Neural cell (in vitro differentiated cells): ENCODE data around the gene SLX4. TPM values are rescaled to one million over a fixed set of nuclear protein-coding genes. Genes with fewer than 3 reads are reported as not detected.

ENCODE experiments used
- H2AFZ ChIP-seq: fragments of 200-600, 300-800 bp; sonication (generic), shearing (Covaris generic); 2 replicates; pipeline ENCODE4 v1.6.0; 2014; ENCODE audit warnings: low read depth, mild to moderate bottlenecking, antibody characterized with exemption, low read length, moderate library complexity
- H3F3A ChIP-seq: fragments of 200-600 bp; shearing (Covaris generic); 2 replicates; pipeline ENCODE4 v1.6.1; 2016; ENCODE audit warnings: mild to moderate bottlenecking, moderate library complexity, mixed read lengths, antibody characterized with exemption, low read length; ENCODE audit not compliant: insufficient read depth, poor library complexity, severe bottlenecking
- H3K27ac ChIP-seq: fragments of 200-600, 300-800 bp; sonication (generic), shearing (Covaris generic); 2 replicates; pipeline ENCODE4 v1.5.1; 2014; ENCODE audit warnings: mild to moderate bottlenecking, low read length, moderate library complexity
- H3K27me3 ChIP-seq: fragments of 300-800, 200-600 bp; sonication (generic), shearing (Covaris generic); 2 replicates; pipeline ENCODE4 v1.6.0; 2014; ENCODE audit warnings: mild to moderate bottlenecking, low read depth, low read length, moderate library complexity; ENCODE audit not compliant: insufficient read depth
- H3K36me3 ChIP-seq: fragments of 300-800, 200-600 bp; sonication (generic), shearing (Covaris generic); 2 replicates; pipeline ENCODE4 v1.5.1; 2014; ENCODE audit warnings: mild to moderate bottlenecking, antibody characterized with exemption, low read length, moderate library complexity; ENCODE audit not compliant: insufficient read depth
- H3K4me2 ChIP-seq: fragments of 300-800, 200-600 bp; sonication (generic), shearing (Covaris generic); 2 replicates; pipeline ENCODE4 v1.6.0; 2014; ENCODE audit warnings: mild to moderate bottlenecking, low read length
- H3K4me3 ChIP-seq: fragments of 300-800, 200-600 bp; sonication (generic), shearing (Covaris generic); 2 replicates; pipeline ENCODE4 v1.5.1; 2014; ENCODE audit warnings: mild to moderate bottlenecking, low read length, moderate library complexity
- H3K79me2 ChIP-seq: fragments of 200-600 bp; shearing (Covaris generic); replicated peaks from 2 replicates; pipeline ENCODE4 v1.6.0; 2014; ENCODE audit warnings: mild to moderate bottlenecking, low read length, moderate library complexity; ENCODE audit not compliant: insufficient read depth
- H3K9ac ChIP-seq: fragments of 300-800, 200-600 bp; sonication (generic), shearing (Covaris generic); 2 replicates; pipeline ENCODE4 v1.6.1; 2016; ENCODE audit warnings: mild to moderate bottlenecking, low read length, mixed read lengths
- H3K9me2 ChIP-seq: fragments of 200-600 bp; shearing (Covaris generic); 2 replicates; pipeline ENCODE4 v1.6.1; 2016; ENCODE audit warnings: mild to moderate bottlenecking, low read length, mixed read lengths; ENCODE audit not compliant: insufficient read depth
- H3K9me3 ChIP-seq: fragments of 200-600, 300-800 bp; sonication (generic), shearing (Covaris generic); 2 replicates; pipeline ENCODE4 v1.6.1; 2016; ENCODE audit warnings: mild to moderate bottlenecking, mixed run types, low read length, moderate library complexity, mixed read lengths
- H4K20me1 ChIP-seq: fragments of 200-600 bp; shearing (Covaris generic); 2 replicates; pipeline ENCODE4 v1.6.1; 2016; ENCODE audit warnings: mild to moderate bottlenecking, mixed run types; ENCODE audit not compliant: insufficient read depth
- EP300 ChIP-seq: fragments of 450-650 bp; conservative IDR thresholded peaks from 2 replicates; pipeline ENCODE4 v1.6.1; 2014; ENCODE audit warnings: antibody characterized with exemption, mild to moderate bottlenecking, moderate library complexity; ENCODE audit not compliant: poor library complexity, severe bottlenecking
- EZH2 ChIP-seq: fragments of 200-600, 300-800 bp; shearing (Covaris generic), sonication (generic); IDR thresholded peaks from 2 replicates; pipeline ENCODE4 v1.6.1; 2014; ENCODE audit warnings: antibody characterized with exemption, low read length, borderline replicate concordance, mild to moderate bottlenecking; ENCODE audit not compliant: insufficient read depth, poor library complexity, severe bottlenecking
- MXI1 ChIP-seq: fragments of 450-650 bp; conservative IDR thresholded peaks from 2 replicates; pipeline ENCODE4 v1.6.1; 2014; ENCODE audit warnings: antibody characterized with exemption, mild to moderate bottlenecking; ENCODE audit not compliant: poor library complexity, severe bottlenecking
- POLR2AphosphoS5 ChIP-seq: IDR thresholded peaks from 2 replicates; pipeline ENCODE4 v1.6.1; 2012
- RAD21 ChIP-seq: fragments of 450-650 bp; conservative IDR thresholded peaks from 2 replicates; pipeline ENCODE4 v1.6.1; 2014; ENCODE audit warnings: antibody characterized with exemption, mild to moderate bottlenecking, moderate library complexity
- SMC3 ChIP-seq: fragments of 450-650 bp; conservative IDR thresholded peaks from 2 replicates; pipeline ENCODE4 v1.6.1; 2014; ENCODE audit warnings: antibody characterized with exemption, mild to moderate bottlenecking, moderate library complexity; ENCODE audit not compliant: poor library complexity
- TAF1 ChIP-seq: IDR thresholded peaks from 2 replicates; pipeline ENCODE4 v1.6.1; 2012; ENCODE audit warnings: low read depth
- polyA plus RNA-seq: library from polyadenylated mRNA; depleted of rRNA; stranded (reverse); fragments of >200 nt; gene quantifications from 2 replicates; pipeline ENCODE4 v1.2.3, GENCODE V29; 2014
- TF ChIP-seq, protein P1 (sequence below): IDR thresholded peaks from 2 replicates; pipeline ENCODE4 v1.6.1; 2012; ENCODE audit warnings: borderline replicate concordance
- TF ChIP-seq, protein P2 (sequence below): fragments of 450-650 bp; IDR thresholded peaks from 2 replicates; pipeline ENCODE4 v1.5.1; 2014; ENCODE audit warnings: antibody characterized with exemption, mild to moderate bottlenecking, moderate library complexity; ENCODE audit not compliant: poor library complexity, severe bottlenecking

Gene SLX4
- polyA plus RNA-seq, 1 donor from 2014 or later, result 2.9 TPM

DNA sequence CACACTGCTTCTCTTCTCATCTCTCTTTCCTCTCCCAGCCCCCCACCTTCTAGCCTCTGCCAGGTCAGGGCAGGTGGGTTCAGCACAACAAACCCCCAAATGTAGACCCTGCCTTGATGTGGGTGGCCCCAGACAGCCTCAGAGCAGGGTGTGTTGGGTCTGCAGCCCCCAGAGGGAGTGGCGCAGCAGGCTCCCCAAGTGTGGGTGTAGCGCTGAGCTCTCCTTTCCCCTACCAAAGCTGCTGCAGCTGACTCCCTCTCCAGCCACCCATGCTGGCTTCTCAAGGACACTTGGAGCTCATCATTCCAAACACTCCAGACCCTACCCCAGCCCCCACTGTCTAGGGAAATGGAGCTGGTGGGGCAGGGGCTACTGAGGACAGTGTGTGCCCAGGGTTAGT lies 61.5 kb downstream of the SLX4 start:
- Histone ChIP-seq H2AFZ (no peak overlapping the region), H3F3A (no peaks in the 10 kb centered on the region), H3K79me2 (no peaks in the 10 kb centered on the region), H3K4me2 (no peak overlapping the region), H3K4me3 (no peak overlapping the region), H3K36me3 (no peaks in the 10 kb centered on the region), H3K27ac (no peak overlapping the region), H3K9me3 (no peaks in the 10 kb centered on the region), H4K20me1 (no peaks in the 10 kb centered on the region), H3K27me3 (no peaks in the 10 kb centered on the region), H3K9ac (no peak overlapping the region), H3K9me2 (no peaks in the 10 kb centered on the region)
- TF ChIP-seq RAD21, result no peak
- TF ChIP-seq POLR2AphosphoS5, result no peak
- no peak for TF ChIP-seq TAF1
- TF ChIP-seq, protein P1, sequence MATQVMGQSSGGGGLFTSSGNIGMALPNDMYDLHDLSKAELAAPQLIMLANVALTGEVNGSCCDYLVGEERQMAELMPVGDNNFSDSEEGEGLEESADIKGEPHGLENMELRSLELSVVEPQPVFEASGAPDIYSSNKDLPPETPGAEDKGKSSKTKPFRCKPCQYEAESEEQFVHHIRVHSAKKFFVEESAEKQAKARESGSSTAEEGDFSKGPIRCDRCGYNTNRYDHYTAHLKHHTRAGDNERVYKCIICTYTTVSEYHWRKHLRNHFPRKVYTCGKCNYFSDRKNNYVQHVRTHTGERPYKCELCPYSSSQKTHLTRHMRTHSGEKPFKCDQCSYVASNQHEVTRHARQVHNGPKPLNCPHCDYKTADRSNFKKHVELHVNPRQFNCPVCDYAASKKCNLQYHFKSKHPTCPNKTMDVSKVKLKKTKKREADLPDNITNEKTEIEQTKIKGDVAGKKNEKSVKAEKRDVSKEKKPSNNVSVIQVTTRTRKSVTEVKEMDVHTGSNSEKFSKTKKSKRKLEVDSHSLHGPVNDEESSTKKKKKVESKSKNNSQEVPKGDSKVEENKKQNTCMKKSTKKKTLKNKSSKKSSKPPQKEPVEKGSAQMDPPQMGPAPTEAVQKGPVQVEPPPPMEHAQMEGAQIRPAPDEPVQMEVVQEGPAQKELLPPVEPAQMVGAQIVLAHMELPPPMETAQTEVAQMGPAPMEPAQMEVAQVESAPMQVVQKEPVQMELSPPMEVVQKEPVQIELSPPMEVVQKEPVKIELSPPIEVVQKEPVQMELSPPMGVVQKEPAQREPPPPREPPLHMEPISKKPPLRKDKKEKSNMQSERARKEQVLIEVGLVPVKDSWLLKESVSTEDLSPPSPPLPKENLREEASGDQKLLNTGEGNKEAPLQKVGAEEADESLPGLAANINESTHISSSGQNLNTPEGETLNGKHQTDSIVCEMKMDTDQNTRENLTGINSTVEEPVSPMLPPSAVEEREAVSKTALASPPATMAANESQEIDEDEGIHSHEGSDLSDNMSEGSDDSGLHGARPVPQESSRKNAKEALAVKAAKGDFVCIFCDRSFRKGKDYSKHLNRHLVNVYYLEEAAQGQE, result no peak
- no peak for TF ChIP-seq SMC3
- TF ChIP-seq EZH2, result no peak
- no peak for TF ChIP-seq MXI1

GRCh38 chr16:3548859-3549258 lies 62.5 kb downstream of the SLX4 start:
- no peaks in the 10 kb centered on the region for H3F3A ChIP-seq
- no peaks in the 10 kb centered on the region for H3K9me2 ChIP-seq
- no peaks in the 10 kb centered on the region for H3K9me3 ChIP-seq
- H2AFZ ChIP-seq, result no peak overlapping the region
- no peak overlapping the region for H3K4me2 ChIP-seq
- no peaks in the 10 kb centered on the region for H4K20me1 ChIP-seq
- no peaks in the 10 kb centered on the region for H3K36me3 ChIP-seq
- no peaks in the 10 kb centered on the region for H3K79me2 ChIP-seq
- no peak overlapping the region for H3K4me3 ChIP-seq
- H3K27me3 ChIP-seq, result no peaks in the 10 kb centered on the region
- no peak overlapping the region for H3K9ac ChIP-seq
- no peak for TF ChIP-seq MXI1
- TF ChIP-seq POLR2AphosphoS5, result no peak
- no peak for TF ChIP-seq TAF1
- no peak for TF ChIP-seq SMC3
- no peak for TF ChIP-seq RAD21
- TF ChIP-seq EP300, result no peak
- TF ChIP-seq EZH2, result no peak
- TF ChIP-seq, protein P1, result no peak
- TF ChIP-seq, protein P2, sequence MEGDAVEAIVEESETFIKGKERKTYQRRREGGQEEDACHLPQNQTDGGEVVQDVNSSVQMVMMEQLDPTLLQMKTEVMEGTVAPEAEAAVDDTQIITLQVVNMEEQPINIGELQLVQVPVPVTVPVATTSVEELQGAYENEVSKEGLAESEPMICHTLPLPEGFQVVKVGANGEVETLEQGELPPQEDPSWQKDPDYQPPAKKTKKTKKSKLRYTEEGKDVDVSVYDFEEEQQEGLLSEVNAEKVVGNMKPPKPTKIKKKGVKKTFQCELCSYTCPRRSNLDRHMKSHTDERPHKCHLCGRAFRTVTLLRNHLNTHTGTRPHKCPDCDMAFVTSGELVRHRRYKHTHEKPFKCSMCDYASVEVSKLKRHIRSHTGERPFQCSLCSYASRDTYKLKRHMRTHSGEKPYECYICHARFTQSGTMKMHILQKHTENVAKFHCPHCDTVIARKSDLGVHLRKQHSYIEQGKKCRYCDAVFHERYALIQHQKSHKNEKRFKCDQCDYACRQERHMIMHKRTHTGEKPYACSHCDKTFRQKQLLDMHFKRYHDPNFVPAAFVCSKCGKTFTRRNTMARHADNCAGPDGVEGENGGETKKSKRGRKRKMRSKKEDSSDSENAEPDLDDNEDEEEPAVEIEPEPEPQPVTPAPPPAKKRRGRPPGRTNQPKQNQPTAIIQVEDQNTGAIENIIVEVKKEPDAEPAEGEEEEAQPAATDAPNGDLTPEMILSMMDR, result no peak
- no peak overlapping the region for H3K27ac ChIP-seq
